HG03135 (cell line): ENCODE results near the gene CDRT4.

ENCODE experiments used
- ATAC-seq: cut with Tn5 transposase; IDR thresholded peaks from one replicate; pipeline ENCODE4 v1.9.1; 2021; ENCODE audit warnings: mild to moderate bottlenecking, moderate library complexity; ENCODE audit not compliant: unreplicated experiment

CDRT4 gene

GRCh38 chr17:15492791-15493692 lies 25.6 kb upstream of the CDRT4 start:
- ATAC-seq = no peak

- ATAC-seq = no peak
Measured at GRCh38 chr17:15492186-15492585, 24.8 kb upstream of the CDRT4 start.

- ATAC-seq = no peak
Measured at GRCh38 chr17:15490634-15491261, 23.3 kb upstream of the CDRT4 start.

GRCh38 chr17:15488557-15488956 lies 21.1 kb upstream of the CDRT4 start:
- no peak for ATAC-seq

GRCh38 chr17:15485045-15485444 lies 17.6 kb upstream of the CDRT4 start:
- no peak for ATAC-seq

- no peak for ATAC-seq
Measured at GRCh38 chr17:15483431-15483830, 16.0 kb upstream of the CDRT4 start.

GRCh38 chr17:15482476-15482875 lies 15.1 kb upstream of the CDRT4 start:
- no peak for ATAC-seq

GRCh38 chr17:15481481-15481880 lies 14.1 kb upstream of the CDRT4 start:
- ATAC-seq = no peak

GRCh38 chr17:15480204-15480603 lies 12.8 kb upstream of the CDRT4 start:
- ATAC-seq = no peak

- ATAC-seq = no peak
Measured at GRCh38 chr17:15479703-15480102, 12.3 kb upstream of the CDRT4 start.

- no peak for ATAC-seq
Measured at GRCh38 chr17:15478845-15479244, 11.4 kb upstream of the CDRT4 start.

GRCh38 chr17:15475631-15476354 lies 8.4 kb upstream of the CDRT4 start:
- ATAC-seq = no peak

- ATAC-seq = no peak
Measured at GRCh38 chr17:15472891-15473290, 5.5 kb upstream of the CDRT4 start.

- ATAC-seq = no peak
Measured at GRCh38 chr17:15470536-15470935, 3.1 kb upstream of the CDRT4 start.

GRCh38 chr17:15469260-15469659 lies 1.8 kb upstream of the CDRT4 start:
- ATAC-seq = no peak

GRCh38 chr17:15468126-15468525 lies 705 bp upstream of the CDRT4 start:
- no peak for ATAC-seq

GRCh38 chr17:15466131-15466530 lies 1.3 kb downstream of the CDRT4 start:
- no peak for ATAC-seq

- ATAC-seq = no peak
Measured at GRCh38 chr17:15465045-15465701, 2.2 kb downstream of the CDRT4 start.

- no peak for ATAC-seq
Measured at GRCh38 chr17:15464231-15464985, 3.0 kb downstream of the CDRT4 start.

GRCh38 chr17:15462976-15463772 lies 4.2 kb downstream of the CDRT4 start:
- no peak for ATAC-seq
